NB4 (cell line): ENCODE data around the gene CTDSP1.

Source experiments
- CTCF ChIP-seq: IDR thresholded peaks from one replicate; pipeline ENCODE4 v1.5.1; 2012; ENCODE audit warnings: low read depth, low read length
- MAX ChIP-seq: IDR thresholded peaks from 2 replicates; pipeline ENCODE4 v1.6.1; 2011; ENCODE audit warnings: low read depth, low read length
- MYC ChIP-seq: IDR thresholded peaks from 2 replicates; pipeline ENCODE4 v1.6.1; 2011; ENCODE audit warnings: low read depth, low read length
- POLR2A ChIP-seq: IDR thresholded peaks from 2 replicates; pipeline ENCODE4 v1.6.1; 2011; ENCODE audit warnings: mild to moderate bottlenecking; ENCODE audit not compliant: insufficient read length; ENCODE audit errors: extremely low read depth

GRCh38 chr2:218446547-218446946 lies 46.9 kb downstream of the CTDSP1 start:
- no peak for TF ChIP-seq POLR2A
- TF ChIP-seq CTCF: no peak
- no peak for TF ChIP-seq MAX
- TF ChIP-seq MYC: no peak
